GM12878 (cell line): ENCODE results near the gene NEURL3.

Experiments used
- ATF3 ChIP-seq: IDR thresholded peaks from 2 replicates; pipeline ENCODE4 v1.6.1; 2011; ENCODE audit warnings: low read depth, mild to moderate bottlenecking, low read length, moderate library complexity, borderline replicate concordance; ENCODE audit errors: extremely low read depth
- ATF7 ChIP-seq: fragments of 450-650 bp; IDR thresholded peaks from 2 replicates; pipeline ENCODE4 v1.6.1; 2016; ENCODE audit warnings: low read depth, mild to moderate bottlenecking
- BHLHE40 ChIP-seq, 2 experiments: fragments of 450-650 bp in 1 of 2; IDR thresholded peaks; 2 replicates each; pipeline ENCODE4 v1.6.1; 2011 to 2017; ENCODE audit warnings: low read depth in 2 of 2, borderline replicate concordance in 1 of 2, improper control_type of control experiment in 1 of 2, low read length in 1 of 2, mild to moderate bottlenecking in 1 of 2
- CBFB ChIP-seq: IDR thresholded peaks from 2 replicates; pipeline ENCODE4 v1.6.1; 2016; ENCODE audit warnings: antibody characterized with exemption, low read depth
- CREB1 ChIP-seq: IDR thresholded peaks from 2 replicates; pipeline ENCODE4 v1.6.1; 2012; ENCODE audit warnings: low read depth, mild to moderate bottlenecking, inconsistent platforms
- CTCF ChIP-seq, 3 experiments: IDR thresholded peaks in 2 of 3; conservative IDR thresholded peaks in 1 of 3; 2 replicates each; pipeline ENCODE4 v1.5.1; 2011; ENCODE audit warnings: low read depth in 3 of 3, low read length in 3 of 3, mild to moderate bottlenecking in 3 of 3, control low read depth in 2 of 3, moderate library complexity in 2 of 3, inconsistent platforms in 1 of 3, mixed read lengths in 1 of 3; ENCODE audit not compliant: control insufficient read depth in 2 of 3, insufficient read depth in 1 of 3; ENCODE audit errors: extremely low read depth in 1 of 3
- MXI1 ChIP-seq: fragments of 150-350 bp; IDR thresholded peaks from 2 replicates; pipeline ENCODE4 v1.6.1; 2011; ENCODE audit warnings: low read depth, mild to moderate bottlenecking, inconsistent platforms, low read length, improper control_type of control experiment
- NR2C2 ChIP-seq: IDR thresholded peaks from 2 replicates; pipeline ENCODE4 v1.6.1; 2011; ENCODE audit warnings: borderline replicate concordance, low read depth; ENCODE audit not compliant: control insufficient read depth, insufficient read length
- POLR2A ChIP-seq: IDR thresholded peaks from 2 replicates; pipeline ENCODE4 v1.6.1; 2011; ENCODE audit warnings: low read depth, mild to moderate bottlenecking, low read length
- POLR2AphosphoS5 ChIP-seq: IDR thresholded peaks from 2 replicates; pipeline ENCODE4 v1.6.1; 2011; ENCODE audit warnings: mild to moderate bottlenecking, low read length, inconsistent platforms
- RUNX3 ChIP-seq: IDR thresholded peaks from 2 replicates; pipeline ENCODE4 v1.6.1; 2012; ENCODE audit warnings: low read length, inconsistent platforms
- YY1 ChIP-seq: IDR thresholded peaks from 2 replicates; pipeline ENCODE4 v1.6.1; 2011; ENCODE audit warnings: low read depth, mild to moderate bottlenecking, low read length

GRCh38 chr2:96510931-96511595 is 5.9 kb upstream of the NEURL3 start:
- no peak for TF ChIP-seq ATF3
- no peak for TF ChIP-seq NR2C2
- no peak for TF ChIP-seq YY1
- no peak for TF ChIP-seq CTCF (IDR thresholded peaks at IDR 0.05 in 2 of 3, conservative IDR thresholded peaks at IDR 0.05 in 1 of 3; ENCODE audit: control insufficient read depth in 2 of 3, extremely low read depth in 1 of 3, insufficient read depth in 1 of 3, low read depth in 3 of 3, low read length in 3 of 3)
- TF ChIP-seq BHLHE40 (IDR thresholded peaks at IDR 0.05; ENCODE audit: borderline replicate concordance in 1 of 2, low read depth in 2 of 2, low read length in 1 of 2) = no peak
- no peak for TF ChIP-seq CBFB
- TF ChIP-seq MXI1 = no peak
- TF ChIP-seq POLR2AphosphoS5 = no peak
- TF ChIP-seq CREB1 = no peak
- no peak for TF ChIP-seq RUNX3
- TF ChIP-seq ATF7 = no peak
- no peak for TF ChIP-seq POLR2A
